NCI-H1105 (cell line): ENCODE measurements around the gene OGG1.

Experiments
- DNase-seq: peaks from one replicate; lab custom pipeline; 2025; lab: John Stamatoyannopoulos, UW

Gene OGG1

GRCh38 chr3:9786209-9786739 is 36.5 kb downstream of the OGG1 start:
- DNase-seq = no peak

GRCh38 chr3:9786825-9787669 is 37.3 kb downstream of the OGG1 start:
- no peak for DNase-seq

GRCh38 chr3:9787714-9788113 is 38.0 kb downstream of the OGG1 start:
- DNase-seq = no peak

GRCh38 chr3:9791127-9791526 is 41.4 kb downstream of the OGG1 start:
- DNase-seq = no peak

- DNase-seq = no peak
Measured at GRCh38 chr3:9791790-9792404, 42.1 kb downstream of the OGG1 start.

- peak; percentile 86 for DNase-seq
Measured at GRCh38 chr3:9792405-9793160, 42.8 kb downstream of the OGG1 start, which contains the start of the genes ARPC4 and TADA3. Gene ARPC4, plus strand, starts transcription at chr3:9793082. Its CDS starts 40 bp downstream, at chr3:9793122. Gene TADA3, minus strand, starts transcription at chr3:9792473. Its CDS starts 1,007 bp downstream, at chr3:9791466.

GRCh38 chr3:9793161-9793781 is 43.5 kb downstream of the OGG1 start:
- DNase-seq = no peak

GRCh38 chr3:9794400-9794799 is 44.6 kb downstream of the OGG1 start:
- no peak for DNase-seq

GRCh38 chr3:9795207-9795606 is 45.5 kb downstream of the OGG1 start:
- no peak for DNase-seq

- no peak for DNase-seq
Measured at GRCh38 chr3:9797196-9797945, 47.6 kb downstream of the OGG1 start.

- no peak for DNase-seq
Measured at GRCh38 chr3:9800529-9800928, 50.8 kb downstream of the OGG1 start.

GRCh38 chr3:9803494-9803893 is 53.7 kb downstream of the OGG1 start:
- no peak for DNase-seq

GRCh38 chr3:9804996-9805395 is 55.2 kb downstream of the OGG1 start:
- no peak for DNase-seq

GRCh38 chr3:9806137-9806536 is 56.4 kb downstream of the OGG1 start:
- DNase-seq = no peak
